ENCODE measurements around the gene STAC. TPM values are rescaled to one million over a fixed set of nuclear protein-coding genes. Genes with fewer than 3 reads are reported as not detected.

The STAC gene
- total and polyA plus RNA-seq, 9 of the 15 experiments (the other 6 are each of a cell fraction or from before 2014, with no cell fraction given) = 0.11 TPM; not detected in 8

- no TSS peak for BruUV-seq (replicated peaks)
- 0% methylated on average over 3 of the region's 3 CpGs for WGBS (ENCODE audit: insufficient coverage, low coverage, missing lambda C conversion rate)
Observed at GRCh38 chr3:36525115-36525801, 145.0 kb downstream of the STAC start.

More at GRCh38 chr3:36525115-36525801, 145.0 kb downstream of the STAC start:
- Histone ChIP-seq H3K27me3 (ENCODE audit: control insufficient read depth in 2 of 2, insufficient read depth in 2 of 2, low read length in 2 of 2) (no peaks in the 10 kb centered on the region), H3K4me3 (no peak overlapping the region), H3K9ac (ENCODE audit: insufficient read depth in 1 of 2, low read depth in 2 of 2, low read length in 2 of 2) (no peak overlapping the region), H3K9me1 (ENCODE audit: control insufficient read depth, insufficient read depth, low read length) (no peaks in the 10 kb centered on the region), H3K4me2 (ENCODE audit: insufficient read depth, low read length) (no peak overlapping the region), H3K36me3 (ENCODE audit: control insufficient read depth, insufficient read depth, low read length) (no peaks in the 10 kb centered on the region), H4K20me1 (replicated peaks; ENCODE audit: control insufficient read depth, insufficient read depth, low read length) (no peaks in the 10 kb centered on the region), H3K79me2 (ENCODE audit: control insufficient read depth, insufficient read depth, low read length) (no peaks in the 10 kb centered on the region), H2AFZ (ENCODE audit: low read depth, low read length) (no peak overlapping the region), H3K27ac (ENCODE audit: extremely low read depth, low read depth, low read length) (no peak overlapping the region), H3K4me1 (replicated peaks in 1 of 2; ENCODE audit: control insufficient read depth in 2 of 2, insufficient read depth in 2 of 2, low read length in 2 of 2) (no peaks in the 10 kb centered on the region), H3K9me3 (replicated peaks; ENCODE audit: control insufficient read depth, insufficient read depth, low read depth, low read length) (no peaks in the 10 kb centered on the region)
- ChIA-PET POLR2A (no interaction called here), CTCF (ENCODE audit: low intra/inter-chr PET ratio) (no interaction called here)
- ATAC-seq (no peak), DNase-seq (ENCODE audit: extremely low read depth in 1 of 4, low spot score in 3 of 4) (no peak), FAIRE-seq (no peak)
- intact Hi-C loops (cut with micrococcal nuclease) = loop anchor here (10.0 kb wide), 1 partner anchor 60 kb away; no protein-coding TSS in a partner anchor
- in situ Hi-C loops (cut with MboI) = no loop called here
- no peak for TF ChIP-seq RHOXF2B (CRISPR knock-in tag; conservative IDR thresholded peaks at IDR 0.05)
- no peak for TF ChIP-seq SAFB2 (IDR thresholded peaks at IDR 0.05; ENCODE audit: borderline replicate concordance, low read depth, low read length, severe bottlenecking)
- no peak for TF ChIP-seq E2F5 (CRISPR knock-in tag; IDR thresholded peaks at IDR 0.05)
- no peak for TF ChIP-seq ZNF134 (CRISPR knock-in tag; conservative IDR thresholded peaks at IDR 0.05)
- no peak for TF ChIP-seq FOXA3 (CRISPR knock-in tag; conservative IDR thresholded peaks at IDR 0.05 in 1 of 2, IDR thresholded peaks at IDR 0.05 in 1 of 2)
- TF ChIP-seq KLF1 (tag; IDR thresholded peaks at IDR 0.05) = no peak
- TF ChIP-seq TSC22D4 (tag; IDR thresholded peaks at IDR 0.05) = no peak
- no peak for TF ChIP-seq GTF2A2 (tag; IDR thresholded peaks at IDR 0.05)
- TF ChIP-seq SPI1 (IDR thresholded peaks at IDR 0.05; ENCODE audit: borderline replicate concordance, low read depth, low read length) = no peak
- no peak for TF ChIP-seq NCOA6 (IDR thresholded peaks at IDR 0.05)
- no peak for TF ChIP-seq KHSRP (IDR thresholded peaks at IDR 0.05)
- TF ChIP-seq CBX1 (IDR thresholded peaks at IDR 0.05; ENCODE audit: low read depth) = no peak
- TF ChIP-seq ETS1 (conservative IDR thresholded peaks at IDR 0.05; ENCODE audit: control insufficient read depth, low read depth, low read length) = no peak

Data from K562 (cell line).